GM18511 (cell line): ENCODE measurements around the gene RAB4B.
"Not testable (repeated sequence)": the region's sequence is repeated elsewhere in the genome, so short reads cannot be mapped to it uniquely, and the experiment has no call there.

ENCODE experiments used
- ATAC-seq: cut with Tn5 transposase; IDR thresholded peaks from one replicate; pipeline ENCODE4 v1.9.1; 2021; ENCODE audit warnings: mild to moderate bottlenecking, moderate library complexity; ENCODE audit not compliant: unreplicated experiment

Gene RAB4B

GRCh38 chr19:40818480-40819399 is 40.7 kb downstream of the RAB4B start:
- peak; percentile 57 for ATAC-seq

GRCh38 chr19:40819479-40820234 is 41.6 kb downstream of the RAB4B start:
- not testable (repeated sequence) for ATAC-seq

GRCh38 chr19:40822161-40822560 is 44.1 kb downstream of the RAB4B start:
- no peak for ATAC-seq

GRCh38 chr19:40822704-40823553 is 44.9 kb downstream of the RAB4B start:
- not testable (repeated sequence) for ATAC-seq

- not testable (repeated sequence) for ATAC-seq
Measured at GRCh38 chr19:40824916-40825315, 46.9 kb downstream of the RAB4B start.

- ATAC-seq, result not testable (repeated sequence)
Measured at GRCh38 chr19:40825460-40826095, 47.5 kb downstream of the RAB4B start.

GRCh38 chr19:40826312-40826698 is 48.3 kb downstream of the RAB4B start:
- not testable (repeated sequence) for ATAC-seq

- ATAC-seq, result not testable (repeated sequence)
Measured at GRCh38 chr19:40826699-40827385, 48.8 kb downstream of the RAB4B start.

- no peak for ATAC-seq
Measured at GRCh38 chr19:40827386-40828247, 49.6 kb downstream of the RAB4B start.

- no peak for ATAC-seq
Measured at GRCh38 chr19:40829205-40829604, 51.2 kb downstream of the RAB4B start.

GRCh38 chr19:40830741-40831140 is 52.7 kb downstream of the RAB4B start:
- ATAC-seq, result not testable (repeated sequence)

GRCh38 chr19:40831502-40832430 is 53.7 kb downstream of the RAB4B start:
- no peak for ATAC-seq

GRCh38 chr19:40832431-40832790 is 54.4 kb downstream of the RAB4B start:
- ATAC-seq, result not testable (repeated sequence)

- not testable (repeated sequence) for ATAC-seq
Measured at GRCh38 chr19:40833728-40834533, 55.9 kb downstream of the RAB4B start.

GRCh38 chr19:40836754-40837429 is 58.8 kb downstream of the RAB4B start:
- no peak for ATAC-seq

GRCh38 chr19:40838477-40838876 is 60.4 kb downstream of the RAB4B start:
- not testable (repeated sequence) for ATAC-seq
